Activated naive CD8-positive, alpha-beta T cell treated with anti-CD3 and anti-CD28 coated beads for 36 hours (primary cell): ENCODE results near the gene RGMA. TPM values are rescaled to one million over a fixed set of nuclear protein-coding genes. Genes with fewer than 3 reads are reported as not detected.
A peak's percentile ranks its signal among the peaks of the same experiment; 100 is the strongest.

Source experiments
- DNase-seq: peaks from one replicate; pipeline ENCODE4 v3.0.0; 2021
- H3K27ac Mint-ChIP-seq: one replicate; pipeline ENCODE4 v1.8.0; 2022; ENCODE audit warnings: mild to moderate bottlenecking, moderate library complexity, mixed read lengths
- H3K27me3 Mint-ChIP-seq: one replicate; pipeline ENCODE4 v1.8.0; 2022; ENCODE audit warnings: mild to moderate bottlenecking, mixed read lengths
- H3K36me3 Mint-ChIP-seq: one replicate; pipeline ENCODE4 v1.8.0; 2021; ENCODE audit warnings: mild to moderate bottlenecking, mixed read lengths
- H3K4me1 Mint-ChIP-seq: one replicate; pipeline ENCODE4 v1.8.0; 2021; ENCODE audit warnings: mixed read lengths
- H3K4me3 Mint-ChIP-seq: one replicate; pipeline ENCODE4 v1.8.0; 2022; ENCODE audit warnings: mild to moderate bottlenecking, moderate library complexity, mixed read lengths
- H3K9me3 Mint-ChIP-seq: one replicate; pipeline ENCODE4 v1.8.0; 2022; ENCODE audit warnings: mixed read lengths
- total RNA-seq, 2 experiments: library from RNA; stranded (reverse); gene quantifications; one replicate each; pipeline ENCODE4 v1.2.3, GENCODE V29; 2021

The RGMA gene
- total RNA-seq, 2 experiments from 2014 or later, result 0.08 TPM

DNA sequence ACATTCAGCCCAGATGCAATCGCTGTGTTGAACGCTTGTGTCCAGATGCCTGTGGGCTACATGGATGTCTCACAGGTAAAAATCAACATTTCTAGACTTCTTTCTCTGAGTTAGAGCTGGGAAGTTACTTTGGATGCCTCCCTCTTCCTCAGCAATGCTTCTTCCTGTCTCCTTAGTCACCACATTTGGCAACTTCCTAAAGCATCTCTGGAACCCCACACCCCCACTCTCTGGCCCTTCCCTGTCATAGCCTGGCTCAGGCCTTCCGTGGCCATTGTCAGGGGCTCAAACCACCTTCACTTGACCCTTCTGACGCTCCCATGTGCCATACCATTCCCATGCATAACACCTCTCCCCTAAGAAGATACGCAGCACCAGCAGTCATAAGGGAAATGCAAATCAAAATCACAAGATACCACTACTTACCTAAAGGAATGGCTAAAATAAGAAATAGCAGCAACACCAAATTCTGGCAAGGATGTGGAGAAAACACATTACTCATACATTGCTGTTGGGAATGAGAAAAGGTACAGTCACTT, 21.6 kb upstream of the RGMA start:
- Mint-ChIP-seq H3K27ac (no peak overlapping the region), H3K27me3 (peaks cover 59% of the 10 kb centered on the region), H3K9me3 (no peaks in the 10 kb centered on the region), H3K4me3 (no peak overlapping the region), H3K4me1 (peaks cover 3% of the 10 kb centered on the region), H3K36me3 (no peaks in the 10 kb centered on the region)
- DNase-seq, result no peak

DNA sequence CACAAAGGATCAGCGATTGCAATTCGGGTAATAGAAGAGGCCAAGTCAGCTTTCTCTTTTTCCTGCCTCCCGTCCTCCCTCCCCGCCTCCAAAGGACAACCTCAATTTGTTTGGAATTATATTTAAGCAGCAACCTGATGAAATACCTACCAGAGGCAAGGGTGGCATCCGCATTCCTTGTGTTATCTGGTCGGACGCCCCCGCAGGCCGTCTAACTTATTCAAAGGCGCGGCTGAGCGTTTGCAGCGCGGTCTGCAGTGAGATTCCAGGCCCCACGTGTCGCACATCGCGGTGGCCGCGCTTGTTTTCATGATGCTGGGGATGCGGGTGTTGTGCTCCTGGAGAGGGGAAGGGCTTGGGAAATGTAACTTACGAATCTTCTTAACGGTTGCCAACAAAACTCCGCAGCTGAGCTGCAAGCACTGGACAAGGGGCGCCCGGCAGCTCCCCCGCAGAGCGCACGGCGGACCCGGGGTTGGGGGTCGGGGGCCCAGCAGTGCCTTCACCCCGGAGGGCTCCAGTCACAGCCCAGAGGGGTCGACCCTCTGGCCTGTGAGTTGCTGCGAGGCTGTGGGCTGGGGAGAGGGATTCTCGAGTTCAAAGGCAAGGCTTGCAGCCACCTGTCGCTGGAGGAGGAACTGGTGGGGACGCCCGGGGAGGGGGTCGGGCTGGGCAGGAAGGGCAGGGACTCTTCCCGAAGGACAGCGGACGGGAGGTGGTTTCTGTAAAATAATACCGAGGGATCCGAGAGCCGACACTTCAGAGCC, 20.5 kb upstream of the RGMA start:
- Mint-ChIP-seq H3K27ac (no peak overlapping the region), H3K4me1 (peaks cover 3% of the 10 kb centered on the region)

DNA sequence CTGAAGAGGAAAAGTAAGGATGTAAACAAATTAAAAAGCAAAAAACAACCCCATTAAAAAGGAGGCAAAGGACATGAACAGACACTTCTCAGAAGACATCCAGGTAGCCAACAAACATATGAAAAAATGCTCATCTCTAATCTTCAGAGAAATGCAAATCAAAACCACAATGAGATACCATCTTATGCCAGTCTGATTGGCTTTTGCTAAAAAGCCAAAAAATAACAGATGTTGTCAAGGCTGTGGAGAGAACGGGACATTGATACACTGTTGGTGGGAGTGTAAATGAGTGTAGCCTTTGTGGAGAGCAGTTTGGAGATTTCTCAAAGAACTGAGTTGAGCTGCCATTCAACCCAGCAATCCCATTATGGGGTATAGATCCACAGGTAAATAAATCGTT, 18.6 kb upstream of the RGMA start:
- no peak for DNase-seq
- Mint-ChIP-seq H3K9me3 (no peaks in the 10 kb centered on the region), H3K4me1 (peaks cover 3% of the 10 kb centered on the region), H3K4me3 (no peak overlapping the region), H3K27me3 (peaks cover 57% of the 10 kb centered on the region), H3K27ac (no peak overlapping the region), H3K36me3 (no peaks in the 10 kb centered on the region)

More for the DNA sequence above, 20.5 kb upstream of the RGMA start:
- Mint-ChIP-seq H3K36me3 (no peaks in the 10 kb centered on the region), H3K9me3 (no peaks in the 10 kb centered on the region), H3K4me3 (no peak overlapping the region), H3K27me3 (peaks cover 61% of the 10 kb centered on the region)
- DNase-seq, result no peak

DNA sequence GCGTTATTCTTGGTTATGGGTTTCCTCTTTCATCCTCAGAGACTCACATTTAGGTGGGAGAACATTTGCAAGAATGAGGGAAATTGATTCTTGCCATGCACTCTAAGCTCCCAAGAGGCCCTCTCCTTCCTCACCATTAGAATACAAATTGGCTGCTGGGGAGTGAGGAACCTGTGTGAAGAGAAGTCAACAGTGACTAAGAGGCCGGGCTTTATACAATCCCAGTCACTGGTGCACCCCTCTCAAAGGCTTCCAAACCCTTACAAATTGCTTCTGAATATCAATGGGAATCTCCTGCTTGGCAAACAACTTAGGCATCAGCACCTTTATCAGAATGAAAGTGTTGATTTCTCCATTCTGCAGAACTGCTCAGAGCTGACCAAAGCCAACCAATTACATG, 16.5 kb upstream of the RGMA start:
- Mint-ChIP-seq H3K4me3 (no peak overlapping the region), H3K27me3 (peaks cover 42% of the 10 kb centered on the region), H3K27ac (no peak overlapping the region), H3K4me1 (peaks cover 3% of the 10 kb centered on the region), H3K36me3 (no peaks in the 10 kb centered on the region), H3K9me3 (no peaks in the 10 kb centered on the region)
- DNase-seq, result no peak

DNA sequence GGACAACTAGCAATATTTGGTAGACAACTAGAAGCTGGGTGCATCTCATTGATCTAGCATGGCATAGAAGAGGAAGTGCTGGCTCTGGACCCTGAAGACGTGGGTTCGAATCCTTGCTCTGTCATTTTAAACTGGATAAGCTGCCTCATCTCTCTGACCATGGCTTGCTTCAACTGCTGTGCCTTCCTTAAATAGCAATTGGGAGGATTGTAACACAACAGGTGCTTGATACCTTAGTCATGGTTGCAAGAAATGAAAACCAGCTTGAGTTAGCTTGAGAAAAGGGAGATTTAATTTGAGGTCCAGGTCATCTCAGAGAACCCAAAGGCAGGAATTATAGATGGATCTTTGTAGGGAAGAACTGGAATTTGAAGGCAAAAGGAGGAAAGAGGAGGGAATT, 14.8 kb upstream of the RGMA start:
- Mint-ChIP-seq H3K9me3 (no peaks in the 10 kb centered on the region), H3K27ac (no peak overlapping the region), H3K27me3 (peaks cover 28% of the 10 kb centered on the region)

DNA sequence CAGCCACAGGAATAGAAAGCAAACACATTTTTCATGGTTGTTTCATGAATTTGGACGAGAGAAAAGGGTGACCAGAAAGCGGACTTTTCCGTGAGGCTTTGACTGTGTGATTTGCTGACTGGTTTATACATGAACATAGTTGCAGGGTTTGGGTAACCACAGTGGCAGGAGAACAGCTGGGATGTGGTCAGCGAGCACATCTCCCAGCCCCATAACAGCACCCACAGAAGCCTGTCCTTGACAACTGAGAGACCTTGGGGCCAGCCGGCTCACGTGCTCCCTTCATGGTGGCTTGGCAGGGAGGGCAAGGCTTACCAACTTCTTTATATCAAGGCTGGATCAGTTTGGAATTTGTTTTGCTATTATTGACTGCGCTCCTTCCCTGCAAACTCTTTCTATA, 13.2 kb upstream of the RGMA start:
- H3K27ac Mint-ChIP-seq, result no peak overlapping the region
- peaks cover 14% of the 10 kb centered on the region for H3K27me3 Mint-ChIP-seq
- H3K9me3 Mint-ChIP-seq, result no peaks in the 10 kb centered on the region
- no peaks in the 10 kb centered on the region for H3K4me1 Mint-ChIP-seq
- H3K36me3 Mint-ChIP-seq, result no peaks in the 10 kb centered on the region
- H3K4me3 Mint-ChIP-seq, result no peak overlapping the region
- no peak for DNase-seq

More for the DNA sequence above, 14.8 kb upstream of the RGMA start:
- Mint-ChIP-seq H3K4me3 (no peak overlapping the region), H3K4me1 (no peaks in the 10 kb centered on the region), H3K36me3 (no peaks in the 10 kb centered on the region)
- no peak for DNase-seq

DNA sequence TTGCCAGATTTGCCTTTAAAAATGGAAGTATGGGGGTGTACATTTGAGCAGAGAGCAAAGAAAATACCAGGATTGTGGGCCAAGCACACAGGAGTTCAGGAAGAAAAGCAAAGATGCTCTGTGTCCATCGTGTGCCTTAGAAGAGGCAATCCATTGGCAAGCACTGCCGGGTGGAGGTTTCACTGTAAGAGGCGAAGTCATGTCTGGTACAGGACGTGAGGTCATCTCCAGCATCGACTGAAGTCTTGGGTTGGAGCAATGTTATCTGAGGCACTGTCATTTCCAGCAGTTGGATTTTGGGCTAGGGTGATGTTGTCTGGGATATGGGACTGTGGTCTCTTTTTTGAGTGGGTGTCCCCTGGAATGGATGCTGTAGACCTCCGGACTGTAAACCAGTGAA, 4.8 kb upstream of the RGMA start:
- Mint-ChIP-seq H3K9me3 (no peaks in the 10 kb centered on the region), H3K36me3 (no peaks in the 10 kb centered on the region), H3K27ac (no peak overlapping the region), H3K4me3 (no peak overlapping the region), H3K27me3 (peaks cover 20% of the 10 kb centered on the region), H3K4me1 (peaks cover 2% of the 10 kb centered on the region)
- DNase-seq, result no peak

DNA sequence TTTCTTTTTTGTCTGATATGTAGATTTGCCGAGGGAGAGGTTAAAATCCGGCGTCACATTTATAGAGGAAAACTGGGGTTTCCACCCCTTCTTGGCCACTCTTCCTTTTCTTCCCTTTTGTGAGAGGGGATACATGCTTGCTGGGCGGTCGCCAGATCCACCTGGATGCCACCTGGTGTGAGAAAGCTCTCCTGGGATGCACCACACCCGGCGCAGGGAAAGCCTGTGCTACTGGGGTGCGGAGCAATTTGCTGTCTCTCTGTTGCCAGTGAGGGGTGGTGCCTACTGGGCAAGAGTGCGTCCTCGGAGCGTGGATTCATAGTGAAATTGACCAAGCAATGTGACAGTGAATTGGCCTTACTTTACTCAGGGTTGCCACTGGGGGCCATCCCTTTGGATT, 2.5 kb upstream of the RGMA start:
- Mint-ChIP-seq H3K36me3 (no peaks in the 10 kb centered on the region), H3K4me3 (no peak overlapping the region), H3K9me3 (no peaks in the 10 kb centered on the region), H3K27ac (no peak overlapping the region), H3K27me3 (peaks cover 43% of the 10 kb centered on the region), H3K4me1 (peaks cover 5% of the 10 kb centered on the region)
- DNase-seq, result no peak

DNA sequence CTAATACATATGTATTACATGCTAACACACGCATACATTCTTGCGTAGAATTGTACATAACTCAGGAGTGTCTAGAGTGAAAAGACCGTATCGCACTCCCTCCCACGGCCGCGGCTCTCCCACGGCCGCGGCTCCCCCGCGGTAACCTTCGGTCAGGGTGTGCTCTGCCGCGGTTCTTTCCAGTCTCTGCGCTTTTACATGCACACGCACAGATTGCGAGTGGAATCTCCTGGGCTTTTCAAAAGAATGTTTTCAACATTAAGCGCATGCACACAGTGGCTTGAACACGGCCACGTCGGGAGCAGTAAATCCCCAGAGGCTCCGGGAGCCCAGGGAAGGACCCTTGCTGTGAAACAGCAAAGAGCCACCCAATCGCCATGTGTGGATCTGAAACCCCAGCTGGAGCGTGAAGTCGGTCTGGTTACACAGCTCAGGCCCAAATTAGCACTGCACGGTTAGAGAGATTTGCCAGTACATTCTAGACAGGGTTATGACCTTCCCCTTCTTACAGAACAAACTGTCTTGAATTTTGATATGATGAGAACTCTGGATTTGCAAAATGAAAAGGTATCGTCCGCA, 805 bp upstream of the RGMA start:
- Mint-ChIP-seq H3K36me3 (no peaks in the 10 kb centered on the region), H3K9me3 (no peaks in the 10 kb centered on the region), H3K4me1 (peaks cover 5% of the 10 kb centered on the region), H3K4me3 (peak overlapping the region; percentile 51), H3K27me3 (peaks cover 58% of the 10 kb centered on the region), H3K27ac (no peak overlapping the region)
- DNase-seq, result no peak

DNA sequence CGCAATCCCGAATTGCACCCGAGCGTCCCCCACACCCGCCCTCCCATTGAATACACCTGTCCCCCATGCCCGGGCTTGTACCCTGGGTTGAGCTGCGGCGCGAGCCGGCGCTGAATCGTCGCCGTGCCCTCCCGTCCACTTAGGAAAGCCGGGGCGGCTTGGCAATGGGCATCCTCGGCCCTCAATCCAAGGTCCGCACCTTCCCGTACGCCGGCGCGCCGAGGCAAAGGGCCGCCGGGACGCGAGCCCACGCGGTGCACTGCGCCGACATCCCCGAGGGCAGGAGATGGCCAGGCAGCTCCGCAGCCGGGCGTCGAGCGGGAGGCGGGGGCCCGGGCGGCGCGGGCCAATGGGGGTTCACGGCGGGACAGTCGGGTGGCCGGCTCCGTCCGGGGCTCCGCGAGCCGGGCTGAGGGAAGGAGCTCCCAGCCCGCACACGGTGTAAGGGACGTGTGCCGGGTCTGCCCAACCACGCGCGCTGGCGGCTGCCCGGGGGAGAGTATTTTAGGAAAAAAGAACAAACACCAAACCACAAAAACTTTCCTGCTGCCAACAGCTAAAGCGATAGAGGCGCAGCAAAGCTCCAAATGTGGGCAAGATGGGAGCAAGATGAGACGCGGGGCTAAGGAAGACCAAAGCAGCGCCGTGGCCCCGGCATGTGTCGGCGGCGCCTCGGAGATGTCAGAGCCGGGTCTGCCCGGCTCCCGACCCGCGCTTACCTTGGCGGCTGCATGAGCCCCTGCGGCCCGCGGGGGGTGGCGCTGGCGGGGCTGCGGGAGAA, 621 bp downstream of the RGMA start:
- Mint-ChIP-seq H3K9me3 (no peaks in the 10 kb centered on the region), H3K36me3 (no peaks in the 10 kb centered on the region), H3K27me3 (peaks cover 67% of the 10 kb centered on the region), H3K4me1 (peaks cover 5% of the 10 kb centered on the region), H3K27ac (no peak overlapping the region), H3K4me3 (peak overlapping the region; percentile 77)
- peak; percentile 28 for DNase-seq

DNA sequence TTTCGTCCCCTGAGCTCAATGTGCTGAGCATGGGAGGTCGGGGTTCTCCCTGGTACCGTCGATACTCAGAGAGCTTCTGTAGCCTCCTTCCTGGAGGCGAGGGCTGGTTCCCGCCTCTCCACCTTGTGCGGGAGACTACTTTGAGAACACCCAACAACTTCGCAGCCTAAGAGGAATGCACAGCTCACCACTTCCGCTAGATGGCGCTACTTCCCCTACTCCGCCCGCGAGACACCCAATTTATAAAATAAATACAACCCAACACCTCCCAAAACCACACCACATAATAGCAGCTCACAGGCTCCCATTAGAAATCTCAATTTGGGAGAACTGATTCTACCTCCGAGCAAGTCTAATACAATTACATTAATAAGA, 1.2 kb downstream of the RGMA start:
- no peak overlapping the region for H3K27ac Mint-ChIP-seq
- peaks cover 70% of the 10 kb centered on the region for H3K27me3 Mint-ChIP-seq
- peaks cover 5% of the 10 kb centered on the region for H3K4me1 Mint-ChIP-seq
- H3K4me3 Mint-ChIP-seq, result peak overlapping the region; percentile 77
- DNase-seq, result peak; percentile 63
- no peaks in the 10 kb centered on the region for H3K9me3 Mint-ChIP-seq
- no peaks in the 10 kb centered on the region for H3K36me3 Mint-ChIP-seq

DNA sequence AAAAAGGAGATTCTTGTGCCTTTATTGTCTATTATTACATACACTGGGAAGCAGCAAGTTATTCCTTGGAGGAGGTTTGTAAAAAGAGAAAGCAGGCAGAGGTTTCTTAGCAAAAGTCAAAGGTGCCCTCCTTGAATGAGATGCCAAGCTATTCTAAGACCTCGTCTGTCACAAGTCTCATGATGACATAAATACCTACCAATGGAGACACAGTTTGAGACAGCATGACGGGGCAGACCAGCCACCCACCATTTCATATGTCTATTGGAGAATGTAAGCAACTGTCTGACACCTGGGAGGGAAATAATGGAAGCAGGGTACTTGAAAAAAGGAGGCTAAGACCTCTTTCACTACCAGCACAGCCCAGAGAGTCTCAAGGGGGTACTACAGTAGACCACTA, 2.2 kb downstream of the RGMA start:
- peaks cover 73% of the 10 kb centered on the region for H3K27me3 Mint-ChIP-seq
- peaks cover 5% of the 10 kb centered on the region for H3K4me1 Mint-ChIP-seq
- H3K4me3 Mint-ChIP-seq, result no peak overlapping the region
- no peaks in the 10 kb centered on the region for H3K36me3 Mint-ChIP-seq
- no peak for DNase-seq
- no peaks in the 10 kb centered on the region for H3K9me3 Mint-ChIP-seq
- H3K27ac Mint-ChIP-seq, result no peak overlapping the region

DNA sequence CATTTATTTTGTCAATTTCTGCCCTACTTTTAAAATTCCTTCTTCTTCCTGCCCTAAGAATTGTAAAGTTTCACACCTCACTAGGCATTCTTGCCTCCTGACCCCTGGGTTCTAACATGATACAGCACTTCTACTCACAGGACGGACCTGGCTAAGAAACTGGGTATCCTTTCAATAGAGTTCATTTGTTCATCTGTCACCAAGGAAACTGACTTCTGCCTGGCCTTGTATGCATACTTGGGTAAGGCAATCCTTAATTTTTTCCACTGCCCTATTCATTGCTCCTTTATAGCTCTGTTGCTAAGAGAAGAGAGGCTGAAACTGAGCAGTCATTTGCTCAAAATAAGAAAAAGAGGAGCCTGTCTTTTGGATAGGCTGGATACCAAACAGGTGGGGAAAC, 3.3 kb downstream of the RGMA start:
- Mint-ChIP-seq H3K27ac (no peak overlapping the region), H3K4me3 (no peak overlapping the region), H3K9me3 (no peaks in the 10 kb centered on the region), H3K36me3 (no peaks in the 10 kb centered on the region), H3K4me1 (peaks cover 5% of the 10 kb centered on the region), H3K27me3 (peaks cover 69% of the 10 kb centered on the region)
- no peak for DNase-seq

DNA sequence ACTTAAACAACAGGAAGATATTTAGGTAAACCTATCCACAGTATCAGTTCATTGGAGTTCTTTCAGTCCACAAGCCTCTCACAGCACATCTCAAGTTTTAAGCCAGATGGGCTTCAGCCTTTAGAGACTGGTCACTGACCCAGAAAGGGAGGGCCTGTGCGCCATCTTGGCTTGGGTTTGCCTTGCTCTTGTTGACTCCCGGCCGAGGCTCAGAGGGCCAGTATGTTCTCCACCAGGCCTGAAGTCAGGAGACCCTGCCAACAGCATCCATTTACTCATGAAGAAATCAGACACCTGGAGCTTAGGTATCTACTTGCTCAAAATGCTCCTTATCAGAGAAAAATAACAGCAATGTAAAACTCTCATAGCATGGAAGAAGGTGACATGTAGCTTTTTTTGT, 6.2 kb downstream of the RGMA start:
- H3K36me3 Mint-ChIP-seq, result no peaks in the 10 kb centered on the region
- no peak overlapping the region for H3K27ac Mint-ChIP-seq
- H3K4me1 Mint-ChIP-seq, result peaks cover 1% of the 10 kb centered on the region
- peaks cover 47% of the 10 kb centered on the region for H3K27me3 Mint-ChIP-seq
- no peaks in the 10 kb centered on the region for H3K9me3 Mint-ChIP-seq
- no peak for DNase-seq
- no peak overlapping the region for H3K4me3 Mint-ChIP-seq

DNA sequence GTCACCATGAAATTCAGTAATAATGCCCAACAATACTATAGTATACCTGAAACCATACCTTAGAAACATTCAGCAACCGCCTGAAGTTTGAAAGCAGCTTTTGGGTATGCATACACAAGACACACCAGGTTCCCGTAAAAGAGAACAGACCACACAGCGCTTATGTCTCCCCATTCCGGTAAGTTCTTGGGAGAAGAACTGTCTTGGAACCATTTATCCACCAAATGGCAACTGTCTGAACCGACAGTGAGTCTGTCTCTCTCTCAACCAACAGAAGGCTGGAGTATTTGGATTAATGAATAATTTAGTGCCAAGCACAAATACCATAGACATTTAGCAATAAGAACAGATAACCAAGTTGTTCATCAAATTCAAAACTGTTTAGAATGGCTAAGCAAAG, 7.6 kb downstream of the RGMA start:
- no peak overlapping the region for H3K4me3 Mint-ChIP-seq
- H3K4me1 Mint-ChIP-seq, result no peaks in the 10 kb centered on the region
- H3K27me3 Mint-ChIP-seq, result peaks cover 39% of the 10 kb centered on the region
- no peak for DNase-seq
- no peak overlapping the region for H3K27ac Mint-ChIP-seq
- no peaks in the 10 kb centered on the region for H3K36me3 Mint-ChIP-seq
- H3K9me3 Mint-ChIP-seq, result no peaks in the 10 kb centered on the region
